GM18526 (cell line): ENCODE measurements around the gene NR2C2.

Experiments
- POLR2A ChIP-seq: IDR thresholded peaks from 3 replicates; pipeline ENCODE4 v1.6.1; 2011; ENCODE audit not compliant: insufficient read length; ENCODE audit errors: extremely low read depth

NR2C2 gene

GRCh38 chr3:14947100-14947885, at the start of gene NR2C2:
Gene NR2C2, plus strand, starts transcription at chr3:14947583. Its CDS starts 56,332 bp downstream, at chr3:15003915.
- peak; percentile 85 for TF ChIP-seq POLR2A

- no peak for TF ChIP-seq POLR2A
Measured at GRCh38 chr3:14898929-14899328, 48.5 kb upstream of the NR2C2 start.

GRCh38 chr3:14899993-14900618, 47.3 kb upstream of the NR2C2 start:
- TF ChIP-seq POLR2A, result no peak

GRCh38 chr3:14900881-14901873, 46.2 kb upstream of the NR2C2 start:
- no peak for TF ChIP-seq POLR2A

- TF ChIP-seq POLR2A, result no peak
Measured at GRCh38 chr3:14902719-14903118, 44.7 kb upstream of the NR2C2 start.

- TF ChIP-seq POLR2A, result no peak
Measured at GRCh38 chr3:14905055-14905657, 42.2 kb upstream of the NR2C2 start.

- no peak for TF ChIP-seq POLR2A
Measured at GRCh38 chr3:14906355-14906971, 40.9 kb upstream of the NR2C2 start.

- no peak for TF ChIP-seq POLR2A
Measured at GRCh38 chr3:14907043-14907966, 40.1 kb upstream of the NR2C2 start.

GRCh38 chr3:14909250-14909649, 38.1 kb upstream of the NR2C2 start:
- no peak for TF ChIP-seq POLR2A

GRCh38 chr3:14911651-14912050, 35.7 kb upstream of the NR2C2 start:
- no peak for TF ChIP-seq POLR2A

- no peak for TF ChIP-seq POLR2A
Measured at GRCh38 chr3:14913071-14913925, 34.1 kb upstream of the NR2C2 start.

- no peak for TF ChIP-seq POLR2A
Measured at GRCh38 chr3:14913926-14914778, 33.2 kb upstream of the NR2C2 start.

GRCh38 chr3:14914779-14915117, 32.6 kb upstream of the NR2C2 start:
- TF ChIP-seq POLR2A, result no peak
